ENCODE data around the gene SLC13A4.

DNA sequence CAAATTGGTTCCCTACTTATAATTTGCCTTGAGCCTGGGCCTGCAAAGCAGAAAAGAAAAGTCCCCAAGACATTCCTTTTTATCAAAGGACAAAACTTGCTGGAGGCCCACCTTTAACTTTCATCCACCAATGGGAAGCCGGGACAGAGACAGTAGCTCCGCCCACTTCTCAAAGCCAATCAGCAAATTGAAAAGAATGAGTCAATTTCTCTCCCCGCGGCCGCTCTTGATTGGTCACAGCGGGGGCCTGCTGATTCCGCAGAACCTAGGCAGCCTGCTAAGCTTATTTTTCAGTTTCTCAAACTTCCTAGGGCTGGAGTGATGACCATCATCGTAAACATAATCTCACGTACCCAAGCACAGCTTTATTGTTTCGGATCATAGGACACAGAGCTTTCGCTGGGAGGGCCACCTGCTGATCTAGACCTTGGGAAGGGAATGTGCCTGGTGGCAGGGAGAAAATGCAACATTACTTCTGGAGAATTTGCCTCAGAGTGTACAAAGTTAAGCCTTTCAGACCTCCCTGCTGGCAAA, at the start of gene SLC13A4:
- TF ChIP-seq, protein P1, sequence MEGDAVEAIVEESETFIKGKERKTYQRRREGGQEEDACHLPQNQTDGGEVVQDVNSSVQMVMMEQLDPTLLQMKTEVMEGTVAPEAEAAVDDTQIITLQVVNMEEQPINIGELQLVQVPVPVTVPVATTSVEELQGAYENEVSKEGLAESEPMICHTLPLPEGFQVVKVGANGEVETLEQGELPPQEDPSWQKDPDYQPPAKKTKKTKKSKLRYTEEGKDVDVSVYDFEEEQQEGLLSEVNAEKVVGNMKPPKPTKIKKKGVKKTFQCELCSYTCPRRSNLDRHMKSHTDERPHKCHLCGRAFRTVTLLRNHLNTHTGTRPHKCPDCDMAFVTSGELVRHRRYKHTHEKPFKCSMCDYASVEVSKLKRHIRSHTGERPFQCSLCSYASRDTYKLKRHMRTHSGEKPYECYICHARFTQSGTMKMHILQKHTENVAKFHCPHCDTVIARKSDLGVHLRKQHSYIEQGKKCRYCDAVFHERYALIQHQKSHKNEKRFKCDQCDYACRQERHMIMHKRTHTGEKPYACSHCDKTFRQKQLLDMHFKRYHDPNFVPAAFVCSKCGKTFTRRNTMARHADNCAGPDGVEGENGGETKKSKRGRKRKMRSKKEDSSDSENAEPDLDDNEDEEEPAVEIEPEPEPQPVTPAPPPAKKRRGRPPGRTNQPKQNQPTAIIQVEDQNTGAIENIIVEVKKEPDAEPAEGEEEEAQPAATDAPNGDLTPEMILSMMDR (conservative IDR thresholded peaks at IDR 0.05; ENCODE audit: low read length) = no peak
- no peak for TF ChIP-seq EZH2phosphoT487 (IDR thresholded peaks at IDR 0.05; ENCODE audit: borderline replicate concordance, low read depth, low read length)

All from OCI-LY7 (cell line).